HCT116 (cell line): ENCODE data around the gene SUFU.

ENCODE experiments used
- ATF3 ChIP-seq: IDR thresholded peaks from 2 replicates; pipeline ENCODE4 v1.6.1; 2012
- CTCF ChIP-seq, 3 experiments: fragments of 200-600 bp in 1 of 3; sonication (generic) in 1 of 3; IDR thresholded peaks in 2 of 3; conservative IDR thresholded peaks in 1 of 3; 2 replicates each; pipeline ENCODE4 v1.5.1; 2012 to 2017; ENCODE audit warnings: low read depth in 2 of 3, low read length in 2 of 3, antibody characterized with exemption in 1 of 3, borderline replicate concordance in 1 of 3, control low read depth in 1 of 3, mild to moderate bottlenecking in 1 of 3, mixed read lengths in 1 of 3, mixed run types in 1 of 3, moderate library complexity in 1 of 3; ENCODE audit not compliant: insufficient read depth in 1 of 3
- EGR1 ChIP-seq: IDR thresholded peaks from 2 replicates; pipeline ENCODE4 v1.6.1; 2012; ENCODE audit warnings: low read depth
- EZH2 ChIP-seq: fragments of 200-600 bp; sonication (generic); IDR thresholded peaks from 2 replicates; pipeline ENCODE4 v1.6.1; 2017; ENCODE audit warnings: antibody characterized with exemption, mixed run types
- MAX ChIP-seq: IDR thresholded peaks from 2 replicates; pipeline ENCODE4 v1.6.1; 2012
- POLR2A ChIP-seq: IDR thresholded peaks from 2 replicates; pipeline ENCODE4 v1.7.0; 2011; ENCODE audit warnings: borderline replicate concordance; ENCODE audit not compliant: insufficient read depth, insufficient read length; ENCODE audit errors: extremely low read depth
- POLR2AphosphoS5 ChIP-seq: IDR thresholded peaks from 2 replicates; pipeline ENCODE4 v1.6.1; 2011; ENCODE audit warnings: mild to moderate bottlenecking, low read depth, low read length, moderate library complexity
- SIN3A ChIP-seq: IDR thresholded peaks from 2 replicates; pipeline ENCODE4 v1.6.1; 2012; ENCODE audit warnings: low read depth
- YY1 ChIP-seq: IDR thresholded peaks from 2 replicates; pipeline ENCODE4 v1.6.1; 2011; ENCODE audit warnings: low read length, low read depth, moderate library complexity, mild to moderate bottlenecking; ENCODE audit not compliant: insufficient replicate concordance; ENCODE audit errors: extremely low read depth

- TF ChIP-seq CTCF (IDR thresholded peaks at IDR 0.05 in 2 of 3, conservative IDR thresholded peaks at IDR 0.05 in 1 of 3; ENCODE audit: borderline replicate concordance in 1 of 3, insufficient read depth in 1 of 3, low read depth in 2 of 3, low read length in 2 of 3), result no peak
- TF ChIP-seq YY1, result no peak
- TF ChIP-seq EGR1, result no peak
- TF ChIP-seq MAX, result no peak
- TF ChIP-seq POLR2AphosphoS5, result no peak
- no peak for TF ChIP-seq POLR2A
- no peak for TF ChIP-seq ATF3
- no peak for TF ChIP-seq EZH2
- TF ChIP-seq SIN3A, result no peak
These were observed 121.2 kb downstream of the SUFU start for GRCh38 chr10:102624751-102625645.
